ENCODE measurements around the gene ATP8A2.
"Not testable (repeated sequence)": the region's sequence is repeated elsewhere in the genome, so short reads cannot be mapped to it uniquely, and the experiment has no call there.

Gene ATP8A2

DNA sequence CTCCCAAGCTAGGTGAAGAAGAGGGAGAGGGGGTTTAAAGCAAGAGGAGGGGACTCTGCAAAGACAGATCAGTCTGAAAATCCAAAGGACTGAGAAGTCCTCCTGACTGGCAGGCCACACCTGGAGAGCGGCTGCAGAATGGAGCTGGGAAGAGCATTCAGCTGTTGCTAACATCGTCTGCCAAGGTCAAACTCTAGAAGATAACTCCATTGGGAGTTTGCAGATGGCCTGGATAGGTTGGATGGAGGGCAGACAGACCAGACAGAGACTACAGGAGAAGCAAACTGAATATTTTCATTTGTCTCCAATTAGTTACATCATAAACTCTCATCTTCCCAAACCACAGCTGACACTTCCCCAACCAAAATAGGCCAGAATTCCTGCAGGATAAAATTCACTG is 699.9 kb downstream of the ATP8A2 start:
- Histone ChIP-seq H3K9me3 (no peaks in the 10 kb centered on the region), H3K4me1 (ENCODE audit: control insufficient read depth in 1 of 2, insufficient read depth in 1 of 2, low read depth in 1 of 2, low read length in 1 of 2) (no peaks in the 10 kb centered on the region), H3K27me3 (peaks cover 54% of the 10 kb centered on the region), H3K36me3 (no peaks in the 10 kb centered on the region), H3K4me3 (ENCODE audit: low read depth in 1 of 2, low read length in 1 of 2) (no peak overlapping the region), H3K27ac (no peak overlapping the region)
- no peak for TF ChIP-seq CTCF (IDR thresholded peaks at IDR 0.05)

DNA sequence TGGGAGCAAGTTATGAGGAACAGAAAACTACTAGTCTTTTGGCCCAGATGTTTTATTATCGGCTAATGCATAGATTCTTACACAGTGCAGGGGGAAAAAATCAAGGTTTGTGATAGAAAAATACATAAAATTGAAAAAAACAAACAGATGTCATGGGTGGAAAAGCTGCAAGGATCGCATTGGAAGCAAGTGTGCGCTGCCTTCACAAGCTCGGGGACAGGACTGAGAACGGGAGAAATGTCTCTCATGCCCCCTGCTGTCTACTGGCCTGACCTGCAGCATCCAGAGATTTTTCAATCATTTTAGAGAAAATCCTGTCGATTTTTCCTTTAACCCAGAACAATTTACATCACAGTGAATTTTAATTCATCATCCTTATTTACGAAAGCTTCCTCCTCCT is 700.6 kb downstream of the ATP8A2 start:
- not testable (repeated sequence) for H3K4me1 ChIP-seq (ENCODE audit: control insufficient read depth in 1 of 2, insufficient read depth in 1 of 2, low read depth in 1 of 2, low read length in 1 of 2); H3K4me3 ChIP-seq (ENCODE audit: low read depth in 1 of 2, low read length in 1 of 2); H3K36me3 ChIP-seq; H3K9me3 ChIP-seq; H3K27ac ChIP-seq
- H3K27me3 ChIP-seq = peaks cover 58% of the 10 kb centered on the region

- no peaks in the 10 kb centered on the region for H3K36me3 ChIP-seq
- H3K27ac ChIP-seq = no peak overlapping the region
- H3K4me1 ChIP-seq (ENCODE audit: control insufficient read depth in 1 of 2, insufficient read depth in 1 of 2, low read depth in 1 of 2, low read length in 1 of 2) = no peaks in the 10 kb centered on the region
- H3K27me3 ChIP-seq = peaks cover 58% of the 10 kb centered on the region
- no peak for TF ChIP-seq CTCF (IDR thresholded peaks at IDR 0.05)
- H3K4me3 ChIP-seq (ENCODE audit: low read depth in 1 of 2, low read length in 1 of 2) = no peak overlapping the region
- no peaks in the 10 kb centered on the region for H3K9me3 ChIP-seq
These were observed 702.9 kb downstream of the ATP8A2 start for GRCh38 chr13:26074706-26075105.

Data from neutrophil (primary cell).